H1 (cell line): ENCODE measurements around the gene TTC24. TPM values are rescaled to one million over a fixed set of nuclear protein-coding genes. Genes with fewer than 3 reads are reported as not detected.

Experiments
- CEBPB ChIP-seq: IDR thresholded peaks from 2 replicates; pipeline ENCODE4 v1.6.1; 2012; ENCODE audit warnings: low read depth, low read length
- SAP30 ChIP-seq: fragments of 300-600 bp; sonication (generic); IDR thresholded peaks from 2 replicates; pipeline ENCODE4 v1.7.1; 2012; ENCODE audit warnings: low read length, moderate library complexity, mild to moderate bottlenecking, inconsistent platforms; ENCODE audit not compliant: insufficient read depth, insufficient replicate concordance
- polyA plus RNA-seq, 7 experiments: library from polyadenylated mRNA; depleted of rRNA in 3 of 7; stranded (reverse) in 5 of 7; unstranded in 2 of 7; fragments of >200 nt in 5 of 7; fragments of 200-250 nt in 2 of 7; gene quantifications; 1 replicate in 5 of 7; 2 replicates in 1 of 7; 4 replicates in 1 of 7; pipeline versions ENCODE4 v1.2.1 to v1.2.3, GENCODE V29; 2011 to 2013; ENCODE audit warnings: missing spikeins in 2 of 7, mixed read lengths in 2 of 7
- total RNA-seq: library from RNA; stranded (reverse); fragmentation: NEBNext Ultra II Directional; extraction: Animal tissue kit (Norgen Biotek cat#: 25700); gene quantifications from 2 replicates; pipeline ENCODE4 v1.2.1, GENCODE V29; 2021
- TF ChIP-seq, protein P1 (sequence below): fragments of 300-600 bp; sonication (generic); IDR thresholded peaks from 2 replicates; pipeline ENCODE4 v1.7.1; 2012; ENCODE audit warnings: low read length, moderate library complexity, mild to moderate bottlenecking, inconsistent platforms; ENCODE audit not compliant: insufficient replicate concordance

TTC24 gene
- total and polyA plus RNA-seq, 2 of the 8 experiments (the other 6 are each of a cell fraction or from before 2014, with no cell fraction given) = 0.08 TPM; not detected in 1

DNA sequence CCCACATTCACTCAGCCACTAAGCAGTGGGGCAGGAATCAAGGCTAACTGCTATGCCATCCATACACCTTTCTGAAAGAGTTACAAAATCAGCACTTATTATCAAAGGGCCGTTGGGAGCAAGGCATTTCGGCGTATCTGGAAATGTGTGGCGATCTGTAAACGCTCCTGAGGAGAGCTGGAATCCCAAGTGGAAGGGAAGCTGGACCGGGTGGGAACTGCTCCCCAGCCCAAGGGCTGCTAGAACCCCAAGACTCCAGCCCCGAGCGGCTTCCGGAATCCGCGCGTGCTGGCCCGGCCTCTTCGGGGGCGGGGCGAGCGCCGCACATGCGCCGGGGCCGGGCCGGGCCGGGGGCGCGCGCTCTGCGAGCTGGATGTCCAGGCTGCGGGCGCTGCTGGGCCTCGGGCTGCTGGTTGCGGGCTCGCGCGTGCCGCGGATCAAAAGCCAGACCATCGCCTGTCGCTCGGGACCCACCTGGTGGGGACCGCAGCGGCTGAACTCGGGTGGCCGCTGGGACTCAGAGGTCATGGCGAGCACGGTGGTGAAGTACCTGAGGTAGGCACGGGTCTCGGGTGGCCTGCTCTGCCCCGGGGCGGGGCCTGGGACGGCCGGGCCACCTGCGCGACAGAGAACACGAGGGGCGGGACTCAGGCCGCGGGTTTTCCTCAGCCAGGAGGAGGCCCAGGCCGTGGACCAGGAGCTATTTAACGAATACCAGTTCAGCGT, 12.1 kb downstream of the TTC24 start, which contains the start of gene NAXE (continued):
- TF ChIP-seq, protein P1, sequence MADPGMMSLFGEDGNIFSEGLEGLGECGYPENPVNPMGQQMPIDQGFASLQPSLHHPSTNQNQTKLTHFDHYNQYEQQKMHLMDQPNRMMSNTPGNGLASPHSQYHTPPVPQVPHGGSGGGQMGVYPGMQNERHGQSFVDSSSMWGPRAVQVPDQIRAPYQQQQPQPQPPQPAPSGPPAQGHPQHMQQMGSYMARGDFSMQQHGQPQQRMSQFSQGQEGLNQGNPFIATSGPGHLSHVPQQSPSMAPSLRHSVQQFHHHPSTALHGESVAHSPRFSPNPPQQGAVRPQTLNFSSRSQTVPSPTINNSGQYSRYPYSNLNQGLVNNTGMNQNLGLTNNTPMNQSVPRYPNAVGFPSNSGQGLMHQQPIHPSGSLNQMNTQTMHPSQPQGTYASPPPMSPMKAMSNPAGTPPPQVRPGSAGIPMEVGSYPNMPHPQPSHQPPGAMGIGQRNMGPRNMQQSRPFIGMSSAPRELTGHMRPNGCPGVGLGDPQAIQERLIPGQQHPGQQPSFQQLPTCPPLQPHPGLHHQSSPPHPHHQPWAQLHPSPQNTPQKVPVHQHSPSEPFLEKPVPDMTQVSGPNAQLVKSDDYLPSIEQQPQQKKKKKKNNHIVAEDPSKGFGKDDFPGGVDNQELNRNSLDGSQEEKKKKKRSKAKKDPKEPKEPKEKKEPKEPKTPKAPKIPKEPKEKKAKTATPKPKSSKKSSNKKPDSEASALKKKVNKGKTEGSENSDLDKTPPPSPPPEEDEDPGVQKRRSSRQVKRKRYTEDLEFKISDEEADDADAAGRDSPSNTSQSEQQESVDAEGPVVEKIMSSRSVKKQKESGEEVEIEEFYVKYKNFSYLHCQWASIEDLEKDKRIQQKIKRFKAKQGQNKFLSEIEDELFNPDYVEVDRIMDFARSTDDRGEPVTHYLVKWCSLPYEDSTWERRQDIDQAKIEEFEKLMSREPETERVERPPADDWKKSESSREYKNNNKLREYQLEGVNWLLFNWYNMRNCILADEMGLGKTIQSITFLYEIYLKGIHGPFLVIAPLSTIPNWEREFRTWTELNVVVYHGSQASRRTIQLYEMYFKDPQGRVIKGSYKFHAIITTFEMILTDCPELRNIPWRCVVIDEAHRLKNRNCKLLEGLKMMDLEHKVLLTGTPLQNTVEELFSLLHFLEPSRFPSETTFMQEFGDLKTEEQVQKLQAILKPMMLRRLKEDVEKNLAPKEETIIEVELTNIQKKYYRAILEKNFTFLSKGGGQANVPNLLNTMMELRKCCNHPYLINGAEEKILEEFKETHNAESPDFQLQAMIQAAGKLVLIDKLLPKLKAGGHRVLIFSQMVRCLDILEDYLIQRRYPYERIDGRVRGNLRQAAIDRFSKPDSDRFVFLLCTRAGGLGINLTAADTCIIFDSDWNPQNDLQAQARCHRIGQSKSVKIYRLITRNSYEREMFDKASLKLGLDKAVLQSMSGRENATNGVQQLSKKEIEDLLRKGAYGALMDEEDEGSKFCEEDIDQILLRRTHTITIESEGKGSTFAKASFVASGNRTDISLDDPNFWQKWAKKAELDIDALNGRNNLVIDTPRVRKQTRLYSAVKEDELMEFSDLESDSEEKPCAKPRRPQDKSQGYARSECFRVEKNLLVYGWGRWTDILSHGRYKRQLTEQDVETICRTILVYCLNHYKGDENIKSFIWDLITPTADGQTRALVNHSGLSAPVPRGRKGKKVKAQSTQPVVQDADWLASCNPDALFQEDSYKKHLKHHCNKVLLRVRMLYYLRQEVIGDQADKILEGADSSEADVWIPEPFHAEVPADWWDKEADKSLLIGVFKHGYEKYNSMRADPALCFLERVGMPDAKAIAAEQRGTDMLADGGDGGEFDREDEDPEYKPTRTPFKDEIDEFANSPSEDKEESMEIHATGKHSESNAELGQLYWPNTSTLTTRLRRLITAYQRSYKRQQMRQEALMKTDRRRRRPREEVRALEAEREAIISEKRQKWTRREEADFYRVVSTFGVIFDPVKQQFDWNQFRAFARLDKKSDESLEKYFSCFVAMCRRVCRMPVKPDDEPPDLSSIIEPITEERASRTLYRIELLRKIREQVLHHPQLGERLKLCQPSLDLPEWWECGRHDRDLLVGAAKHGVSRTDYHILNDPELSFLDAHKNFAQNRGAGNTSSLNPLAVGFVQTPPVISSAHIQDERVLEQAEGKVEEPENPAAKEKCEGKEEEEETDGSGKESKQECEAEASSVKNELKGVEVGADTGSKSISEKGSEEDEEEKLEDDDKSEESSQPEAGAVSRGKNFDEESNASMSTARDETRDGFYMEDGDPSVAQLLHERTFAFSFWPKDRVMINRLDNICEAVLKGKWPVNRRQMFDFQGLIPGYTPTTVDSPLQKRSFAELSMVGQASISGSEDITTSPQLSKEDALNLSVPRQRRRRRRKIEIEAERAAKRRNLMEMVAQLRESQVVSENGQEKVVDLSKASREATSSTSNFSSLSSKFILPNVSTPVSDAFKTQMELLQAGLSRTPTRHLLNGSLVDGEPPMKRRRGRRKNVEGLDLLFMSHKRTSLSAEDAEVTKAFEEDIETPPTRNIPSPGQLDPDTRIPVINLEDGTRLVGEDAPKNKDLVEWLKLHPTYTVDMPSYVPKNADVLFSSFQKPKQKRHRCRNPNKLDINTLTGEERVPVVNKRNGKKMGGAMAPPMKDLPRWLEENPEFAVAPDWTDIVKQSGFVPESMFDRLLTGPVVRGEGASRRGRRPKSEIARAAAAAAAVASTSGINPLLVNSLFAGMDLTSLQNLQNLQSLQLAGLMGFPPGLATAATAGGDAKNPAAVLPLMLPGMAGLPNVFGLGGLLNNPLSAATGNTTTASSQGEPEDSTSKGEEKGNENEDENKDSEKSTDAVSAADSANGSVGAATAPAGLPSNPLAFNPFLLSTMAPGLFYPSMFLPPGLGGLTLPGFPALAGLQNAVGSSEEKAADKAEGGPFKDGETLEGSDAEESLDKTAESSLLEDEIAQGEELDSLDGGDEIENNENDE = no peak
- TF ChIP-seq SAP30 (no peak), CEBPB (no peak)
- TF ChIP-seq, all 59 proteins: peak for 10
